ENCODE results near the gene THUMPD2.

- TF ChIP-seq CTCF (IDR thresholded peaks at IDR 0.05) (no peak), POLR2AphosphoS5 (IDR thresholded peaks at IDR 0.05) (no peak)
Observed at GRCh38 chr2:39778233-39778632, 825 bp downstream of the THUMPD2 start.
